ENCODE data around the gene MACF1.
"Not testable (repeated sequence)": the region's sequence is repeated elsewhere in the genome, so short reads cannot be mapped to it uniquely, and the experiment has no call there.

MACF1 gene

GRCh38 chr1:39485046-39485803 is 280.7 kb downstream of the MACF1 start:
- TF ChIP-seq POU2F2 (IDR thresholded peaks at IDR 0.05; ENCODE audit: low read depth, low read length) = no peak
- TF ChIP-seq POLR2AphosphoS5 (IDR thresholded peaks at IDR 0.05; ENCODE audit: low read depth, low read length) = no peak

GRCh38 chr1:39488012-39488545 is 283.6 kb downstream of the MACF1 start:
- FAIRE-seq (no peak), DNase-seq (ENCODE audit: insufficient read length, low spot score) (no peak)
- TF ChIP-seq SPI1 (IDR thresholded peaks at IDR 0.05; ENCODE audit: low read depth, low read length) = no peak
- no peak for TF ChIP-seq POLR2A (IDR thresholded peaks at IDR 0.05; ENCODE audit: low read depth, low read length)
- TF ChIP-seq POU2F2 (IDR thresholded peaks at IDR 0.05; ENCODE audit: low read depth, low read length) = no peak
- TF ChIP-seq TAF1 (IDR thresholded peaks at IDR 0.05; ENCODE audit: low read depth, low read length) = no peak
- TF ChIP-seq PAX5 (IDR thresholded peaks at IDR 0.05; ENCODE audit: insufficient read depth, low read length, severe bottlenecking) = no peak
- no peak for TF ChIP-seq POLR2AphosphoS5 (IDR thresholded peaks at IDR 0.05; ENCODE audit: low read depth, low read length)

More at GRCh38 chr1:39485046-39485803, 280.7 kb downstream of the MACF1 start:
- FAIRE-seq (no peak), DNase-seq (ENCODE audit: insufficient read length, low spot score) (no peak)

DNA sequence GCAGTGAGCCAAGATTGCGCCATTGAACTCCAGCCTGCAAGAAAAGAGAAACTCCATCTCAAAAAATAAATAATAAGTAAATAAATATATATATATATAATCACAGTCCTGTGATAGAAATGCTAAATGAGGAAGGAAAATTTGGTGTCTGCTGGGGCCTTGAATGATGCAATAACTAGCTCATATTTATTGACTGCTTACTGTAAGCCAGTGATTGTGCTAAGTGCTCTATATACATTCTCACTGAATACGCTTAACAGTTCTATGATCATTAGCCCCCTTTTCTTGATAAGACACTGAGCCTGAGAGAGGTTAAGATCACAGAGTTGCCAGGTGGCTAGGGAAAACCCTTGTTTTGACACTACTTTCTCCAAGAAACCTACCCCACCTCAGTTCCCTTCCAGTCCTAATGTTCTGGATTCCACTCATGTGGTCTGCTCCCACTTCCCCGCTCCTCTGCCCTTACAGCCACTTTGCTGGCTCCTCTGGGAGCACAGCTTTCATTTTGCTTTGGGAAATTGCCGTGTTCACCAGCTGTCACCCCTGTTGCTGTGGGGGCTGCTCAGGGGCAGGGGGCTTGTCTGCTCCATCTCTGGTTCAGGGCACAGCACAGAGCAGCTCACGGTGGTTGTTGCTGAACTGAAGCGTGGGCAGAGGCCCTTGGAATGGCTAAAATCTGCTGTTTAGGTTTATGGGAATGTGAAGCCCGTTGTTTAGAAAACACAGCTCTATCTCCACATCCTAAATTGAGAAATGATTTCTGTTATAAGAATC is 284.5 kb downstream of the MACF1 start:
- no peak for DNase-seq (ENCODE audit: insufficient read length, low spot score)
- TF ChIP-seq TAF1 (IDR thresholded peaks at IDR 0.05; ENCODE audit: low read depth, low read length) (no peak), PAX5 (IDR thresholded peaks at IDR 0.05; ENCODE audit: insufficient read depth, low read length, severe bottlenecking) (no peak)
- no peak for FAIRE-seq

DNA sequence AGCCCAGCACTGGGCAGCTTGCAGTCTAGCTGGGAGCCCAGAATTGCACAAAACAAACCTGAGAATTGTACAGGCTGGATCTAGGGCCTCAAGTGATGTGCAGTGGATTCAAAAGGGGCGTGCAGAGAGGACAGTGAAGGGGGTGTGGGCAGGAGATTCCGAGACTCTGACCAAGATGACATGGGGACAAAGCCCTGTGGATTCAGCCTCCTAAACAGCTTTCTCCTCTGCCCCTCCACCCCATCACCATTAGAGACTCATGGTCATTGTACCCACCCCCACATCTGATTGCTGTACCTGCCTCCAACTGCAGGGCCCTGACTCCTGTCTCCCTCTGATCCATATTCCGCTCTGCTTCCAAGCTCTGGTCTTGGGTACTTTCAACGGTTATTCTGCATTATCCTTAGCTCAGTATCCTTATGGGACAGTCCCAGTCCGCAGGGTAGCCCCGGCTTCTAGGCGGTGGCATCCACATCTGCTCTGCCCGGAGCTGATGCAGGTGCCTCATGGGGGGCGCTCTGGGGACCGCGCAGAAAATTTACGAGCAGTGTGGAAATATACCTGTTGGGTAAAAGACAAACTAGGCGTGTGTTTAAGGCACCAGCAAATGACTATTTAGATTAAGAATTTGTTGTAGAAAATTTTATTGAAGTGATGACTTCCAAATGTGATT is 285.2 kb downstream of the MACF1 start:
- no peak for TF ChIP-seq POU2F2 (IDR thresholded peaks at IDR 0.05; ENCODE audit: low read depth, low read length)
- no peak for TF ChIP-seq POLR2A (IDR thresholded peaks at IDR 0.05; ENCODE audit: low read depth, low read length)
- TF ChIP-seq TAF1 (IDR thresholded peaks at IDR 0.05; ENCODE audit: low read depth, low read length) = no peak
- no peak for TF ChIP-seq SPI1 (IDR thresholded peaks at IDR 0.05; ENCODE audit: low read depth, low read length)
- no peak for TF ChIP-seq POLR2AphosphoS5 (IDR thresholded peaks at IDR 0.05; ENCODE audit: low read depth, low read length)
- no peak for TF ChIP-seq PAX5 (IDR thresholded peaks at IDR 0.05; ENCODE audit: insufficient read depth, low read length, severe bottlenecking)
- DNase-seq (ENCODE audit: insufficient read length, low spot score) (no peak), FAIRE-seq (no peak)

DNA sequence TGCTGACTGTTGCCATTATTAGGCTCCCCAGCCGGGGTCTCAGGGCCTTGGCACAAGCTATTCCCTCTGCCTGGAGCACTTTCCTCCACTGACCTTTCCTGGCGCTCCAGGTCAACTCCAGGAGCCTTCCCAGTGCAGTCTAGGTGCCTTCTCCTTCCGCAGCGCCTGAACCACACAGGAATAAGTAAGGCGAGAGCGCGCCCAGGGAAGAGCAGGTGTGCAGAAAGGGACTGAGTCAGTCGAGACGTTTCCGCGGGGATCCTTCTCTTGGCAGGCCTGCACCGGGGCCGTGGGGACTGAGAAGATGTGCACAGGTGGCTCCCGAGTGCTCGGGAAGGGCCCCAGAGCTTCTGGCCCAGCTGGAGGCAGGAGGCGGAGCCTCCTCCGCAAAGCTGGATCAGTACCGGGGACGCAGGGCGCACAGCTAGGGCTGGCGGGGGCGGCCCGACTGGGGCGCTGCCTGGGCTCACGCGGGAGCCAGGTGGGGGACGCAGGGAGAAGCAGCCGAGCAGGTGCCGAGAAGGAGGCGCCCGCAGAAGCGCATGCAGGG is 286.2 kb downstream of the MACF1 start:
- no peak for TF ChIP-seq POLR2AphosphoS5 (IDR thresholded peaks at IDR 0.05; ENCODE audit: low read depth, low read length)
- TF ChIP-seq POLR2A (IDR thresholded peaks at IDR 0.05; ENCODE audit: low read depth, low read length) = no peak
- TF ChIP-seq PAX5 (IDR thresholded peaks at IDR 0.05; ENCODE audit: insufficient read depth, low read length, severe bottlenecking) = no peak
- TF ChIP-seq TAF1 (IDR thresholded peaks at IDR 0.05; ENCODE audit: low read depth, low read length) = no peak
- TF ChIP-seq POU2F2 (IDR thresholded peaks at IDR 0.05; ENCODE audit: low read depth, low read length) = no peak
- TF ChIP-seq SPI1 (IDR thresholded peaks at IDR 0.05; ENCODE audit: low read depth, low read length) = no peak
- DNase-seq (ENCODE audit: insufficient read length, low spot score) (peak; percentile 49), FAIRE-seq (no peak)

DNA sequence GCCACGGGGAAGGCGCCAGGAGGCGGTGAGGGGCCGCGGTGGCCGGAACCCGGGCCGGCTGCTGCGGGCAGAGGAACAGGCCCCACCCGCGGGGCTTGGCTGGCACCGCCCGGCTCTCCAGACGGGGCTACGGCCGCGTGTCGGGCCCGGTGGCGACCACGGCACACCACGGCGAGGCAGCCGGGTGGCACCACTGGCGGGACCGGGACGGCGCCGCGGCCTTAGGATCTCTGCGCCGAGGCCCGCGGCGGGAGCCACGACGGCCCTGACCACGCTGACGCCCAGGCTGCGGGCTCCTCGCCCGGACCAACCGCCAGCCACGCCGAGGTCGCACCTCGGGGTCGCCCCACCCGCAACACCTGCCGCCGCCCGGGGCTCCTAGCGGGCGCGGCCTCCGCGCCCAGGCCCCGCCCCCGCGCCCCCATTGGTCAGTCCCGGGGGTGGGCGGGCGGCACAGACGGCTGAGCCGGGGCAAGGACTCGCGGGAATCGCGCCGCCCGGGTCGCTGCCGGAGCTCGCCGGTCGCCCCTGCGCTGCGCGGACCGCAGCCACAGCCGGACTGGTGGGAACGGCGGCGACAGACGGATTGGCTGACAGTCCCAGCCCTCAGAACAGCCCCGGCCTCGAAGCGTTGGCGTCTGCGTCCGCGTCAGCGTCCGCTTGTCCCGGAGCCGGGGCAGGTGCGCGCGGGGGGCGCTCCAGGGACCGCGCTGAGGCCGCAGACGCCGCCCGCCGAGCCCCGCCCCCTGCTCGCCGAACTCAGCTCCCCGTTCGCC is 286.8 kb downstream of the MACF1 start, which contains the start of gene BMP8A:
TSS of gene BMP8A (plus strand) at position 491 of the 776 bp plus-strand sequence. CDS start 356 bp downstream, outside the sequence.
- TF ChIP-seq POLR2AphosphoS5 (IDR thresholded peaks at IDR 0.05; ENCODE audit: low read depth, low read length) (no peak), POU2F2 (IDR thresholded peaks at IDR 0.05; ENCODE audit: low read depth, low read length) (no peak), PAX5 (IDR thresholded peaks at IDR 0.05; ENCODE audit: insufficient read depth, low read length, severe bottlenecking) (no peak), TAF1 (IDR thresholded peaks at IDR 0.05; ENCODE audit: low read depth, low read length) (no peak), POLR2A (IDR thresholded peaks at IDR 0.05; ENCODE audit: low read depth, low read length) (no peak), SPI1 (IDR thresholded peaks at IDR 0.05; ENCODE audit: low read depth, low read length) (no peak)
- DNase-seq (ENCODE audit: insufficient read length, low spot score) = peak; percentile 93
- FAIRE-seq = peak; percentile 76

- FAIRE-seq; DNase-seq (ENCODE audit: insufficient read length, low spot score): not testable (repeated sequence)
Measured at GRCh38 chr1:39492118-39493042, 287.9 kb downstream of the MACF1 start.

GRCh38 chr1:39493043-39493810 is 288.7 kb downstream of the MACF1 start:
- peak; percentile 86 for FAIRE-seq
- DNase-seq (ENCODE audit: insufficient read length, low spot score) = not testable (repeated sequence)

Data from GM12891 (cell line).